GM10266 (cell line): ENCODE results near the gene TSTD2.
"Not testable (repeated sequence)": the region's sequence is repeated elsewhere in the genome, so short reads cannot be mapped to it uniquely, and the experiment has no call there.

Experiments used
- DNase-seq: peaks from one replicate; pipeline ENCODE4 v3.0.0; 2012; ENCODE audit errors: extremely low spot score
- CTCF ChIP-seq: IDR thresholded peaks from 2 replicates; pipeline ENCODE4 v1.5.1; 2012; ENCODE audit warnings: mild to moderate bottlenecking, low read depth; ENCODE audit not compliant: control insufficient read depth, insufficient read depth; ENCODE audit errors: missing control alignments

The TSTD2 gene

GRCh38 chr9:97632248-97632984, 752 bp downstream of the TSTD2 start:
- no peak for DNase-seq
- TF ChIP-seq CTCF: no peak

GRCh38 chr9:97630591-97630990, 2.6 kb downstream of the TSTD2 start:
- no peak for TF ChIP-seq CTCF
- no peak for DNase-seq

- DNase-seq: no peak
- TF ChIP-seq CTCF: no peak
These were observed 4.0 kb downstream of the TSTD2 start for GRCh38 chr9:97629156-97629555.

GRCh38 chr9:97628668-97629067, 4.5 kb downstream of the TSTD2 start:
- no peak for DNase-seq
- no peak for TF ChIP-seq CTCF

- TF ChIP-seq CTCF: no peak
- DNase-seq: no peak
These were observed 5.5 kb downstream of the TSTD2 start for GRCh38 chr9:97627624-97628023.

GRCh38 chr9:97625620-97626019, 7.5 kb downstream of the TSTD2 start:
- no peak for TF ChIP-seq CTCF
- no peak for DNase-seq

GRCh38 chr9:97623946-97624345, 9.2 kb downstream of the TSTD2 start:
- DNase-seq: no peak
- no peak for TF ChIP-seq CTCF

- not testable (repeated sequence) for DNase-seq
These were observed 10.7 kb downstream of the TSTD2 start for GRCh38 chr9:97622483-97622882.

GRCh38 chr9:97620063-97620462, 13.1 kb downstream of the TSTD2 start:
- DNase-seq: not testable (repeated sequence)
